Kidney (tissue), 14 donors: ENCODE data around the gene CHMP4B. TPM values are rescaled to one million over a fixed set of nuclear protein-coding genes. Genes with fewer than 3 reads are reported as not detected.

Source experiments
- DNase-seq, 5 donors: peaks; one replicate each; pipeline ENCODE4 v3.0.0-alpha.2; 2013 to 2020
- FAIRE-seq: peaks from 2 replicates; lab custom pipeline; 2012; peaks lifted over from hg19 to GRCh38; lab: Jason Lieb, UNC
- H3K27ac ChIP-seq, 2 donors: one replicate each; pipeline ENCODE4 v1.7.0; 2013; ENCODE audit warnings: low read depth in 2 of 2, low read length in 2 of 2, inconsistent platforms in 1 of 2
- H3K27me3 ChIP-seq: one replicate; pipeline ENCODE4 v1.7.1; 2013; ENCODE audit warnings: low read length, inconsistent platforms; ENCODE audit not compliant: control insufficient read depth, insufficient read depth
- H3K36me3 ChIP-seq, 3 donors: one replicate each; pipeline versions ENCODE4 v1.7.0 to v1.7.1; 2013; ENCODE audit warnings: low read length in 3 of 3, control low read depth in 1 of 3, inconsistent platforms in 1 of 3; ENCODE audit not compliant: insufficient read depth in 3 of 3, control insufficient read depth in 2 of 3
- H3K4me1 ChIP-seq, 3 donors: one replicate each; pipeline versions ENCODE4 v1.7.0 to v1.7.1; 2013; ENCODE audit warnings: low read length in 3 of 3, inconsistent platforms in 1 of 3, low read depth in 1 of 3; ENCODE audit not compliant: control insufficient read depth in 2 of 3, insufficient read depth in 2 of 3
- H3K4me3 ChIP-seq, 3 donors: one replicate each; pipeline versions ENCODE4 v1.7.0 to v1.8.1; 2013; ENCODE audit warnings: low read length in 3 of 3, control low read depth in 1 of 3, inconsistent platforms in 1 of 3
- H3K9ac ChIP-seq, 3 donors: one replicate each; pipeline versions ENCODE4 v1.7.0 to v1.7.1; 2013; ENCODE audit warnings: low read length in 3 of 3, control low read depth in 1 of 3, inconsistent platforms in 1 of 3
- H3K9me3 ChIP-seq, 3 donors: one replicate each; pipeline versions ENCODE4 v1.7.0 to v1.7.1; 2013; ENCODE audit warnings: low read length in 3 of 3, control low read depth in 1 of 3, inconsistent platforms in 1 of 3; ENCODE audit not compliant: control insufficient read depth in 2 of 3, insufficient read depth in 1 of 3
- intact Hi-C: fragments of 100-400 bp; cut with DNase I; formaldehyde crosslinking; loops from one replicate; pipeline ENCODE4 v1.11.1; 2022
- polyA plus RNA-seq: library from polyadenylated mRNA; stranded (reverse); fragments of 350-450 nt; fragmentation: Illumina TruSeq; extraction: RNeasy Lipid Tissue Mini Kit (QIAGEN cat#74804); gene quantifications from one replicate; pipeline ENCODE4 v1.2.3, GENCODE V29; 2014; ENCODE audit warnings: low read depth, low replicate concordance; ENCODE audit not compliant: insufficient read depth
- total RNA-seq: library from RNA; stranded (reverse); fragmentation: NEBNext Ultra II Directional; extraction: Animal tissue kit (Norgen Biotek cat#: 25700); gene quantifications from one replicate; pipeline ENCODE4 v1.2.1, GENCODE V29; 2021
- TF ChIP-seq, protein P1 (sequence below): IDR thresholded peaks from 3 replicates; pipeline ENCODE4 v1.5.1; 2012; ENCODE audit warnings: mild to moderate bottlenecking, moderate library complexity, borderline replicate concordance; ENCODE audit not compliant: insufficient read depth; ENCODE audit errors: extremely low read depth
- donor health status: control.
- donor health status: control.
- donor health status: control.
- donor health status: control.
- donor health status: control.
- donor health status: DM: yes; HTN: yes; CAD: no.
- donor health status: Normal renal cell carcinoma (clear cell type).

Gene CHMP4B
- total and polyA plus RNA-seq, 2 donors from 2014 or later, result 104 to 137 TPM

GRCh38 chr20:33836277-33836676 is 25.1 kb downstream of the CHMP4B start:
- Histone ChIP-seq H3K27ac (no peak overlapping the region), H3K27me3 (no peaks in the 10 kb centered on the region), H3K9ac (no peak overlapping the region), H3K4me1 (peaks cover 3 to 28% (median 24%) of the 10 kb centered on the region in 3 donors), H3K4me3 (no peak overlapping the region), H3K36me3 (no peaks in the 10 kb centered on the region), H3K9me3 (no peaks in the 10 kb centered on the region)
- TF ChIP-seq, protein P1, sequence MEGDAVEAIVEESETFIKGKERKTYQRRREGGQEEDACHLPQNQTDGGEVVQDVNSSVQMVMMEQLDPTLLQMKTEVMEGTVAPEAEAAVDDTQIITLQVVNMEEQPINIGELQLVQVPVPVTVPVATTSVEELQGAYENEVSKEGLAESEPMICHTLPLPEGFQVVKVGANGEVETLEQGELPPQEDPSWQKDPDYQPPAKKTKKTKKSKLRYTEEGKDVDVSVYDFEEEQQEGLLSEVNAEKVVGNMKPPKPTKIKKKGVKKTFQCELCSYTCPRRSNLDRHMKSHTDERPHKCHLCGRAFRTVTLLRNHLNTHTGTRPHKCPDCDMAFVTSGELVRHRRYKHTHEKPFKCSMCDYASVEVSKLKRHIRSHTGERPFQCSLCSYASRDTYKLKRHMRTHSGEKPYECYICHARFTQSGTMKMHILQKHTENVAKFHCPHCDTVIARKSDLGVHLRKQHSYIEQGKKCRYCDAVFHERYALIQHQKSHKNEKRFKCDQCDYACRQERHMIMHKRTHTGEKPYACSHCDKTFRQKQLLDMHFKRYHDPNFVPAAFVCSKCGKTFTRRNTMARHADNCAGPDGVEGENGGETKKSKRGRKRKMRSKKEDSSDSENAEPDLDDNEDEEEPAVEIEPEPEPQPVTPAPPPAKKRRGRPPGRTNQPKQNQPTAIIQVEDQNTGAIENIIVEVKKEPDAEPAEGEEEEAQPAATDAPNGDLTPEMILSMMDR, result no peak
- DNase-seq (no peak), FAIRE-seq (no peak)
- intact Hi-C loops, result no loop called here

DNA sequence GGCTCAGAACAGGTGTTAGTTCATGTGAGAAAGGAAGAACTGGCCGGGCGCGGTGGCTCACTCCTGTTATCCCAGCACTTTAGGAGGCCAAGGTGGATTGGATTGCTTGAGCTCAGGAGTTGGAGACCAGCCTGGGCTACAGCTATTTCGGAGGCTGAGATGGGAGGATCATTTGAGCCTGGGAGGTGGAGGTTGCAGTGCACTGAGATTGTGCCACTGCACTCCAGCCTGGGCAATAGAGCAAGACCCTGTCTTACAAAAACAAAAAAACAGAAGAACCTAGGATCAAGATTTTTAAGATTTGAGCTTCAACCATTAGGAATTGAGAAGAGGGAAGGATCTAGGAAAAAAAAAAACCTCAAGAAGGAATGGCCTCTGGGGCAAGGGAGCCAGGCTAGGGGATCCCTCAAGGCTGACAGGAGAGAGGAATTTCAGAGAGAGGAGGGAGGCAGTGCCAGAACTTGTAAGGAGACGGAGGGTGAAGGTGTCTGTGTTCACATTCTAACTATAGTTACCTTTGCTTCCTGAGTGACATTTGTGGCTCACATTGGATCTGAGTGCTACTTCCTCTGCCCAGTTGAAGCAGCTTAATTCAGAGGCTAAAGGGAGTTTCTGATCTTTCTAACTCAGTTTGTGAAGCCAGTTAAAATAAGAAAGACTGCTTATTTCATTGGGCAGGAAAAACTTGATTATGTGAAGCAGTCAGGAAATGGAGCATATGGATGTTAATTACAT is 26.1 kb downstream of the CHMP4B start:
- DNase-seq, result no peak
- Histone ChIP-seq H3K4me1 (peaks cover 0 to 25% (median 19%) of the 10 kb centered on the region in 3 donors), H3K27ac (no peak overlapping the region), H3K27me3 (no peaks in the 10 kb centered on the region), H3K9me3 (no peaks in the 10 kb centered on the region), H3K9ac (no peak overlapping the region), H3K36me3 (no peaks in the 10 kb centered on the region), H3K4me3 (no peak overlapping the region)
- no peak for FAIRE-seq
- TF ChIP-seq, protein P1, result no peak
- intact Hi-C loops, result no loop called here

GRCh38 chr20:33838035-33838864 is 27.1 kb downstream of the CHMP4B start:
- TF ChIP-seq, protein P1, result no peak
- peaks cover 0 to 25% (median 20%) of the 10 kb centered on the region in 3 donors for H3K4me1 ChIP-seq
- H3K27me3 ChIP-seq, result no peaks in the 10 kb centered on the region
- intact Hi-C loops, result no loop called here
- H3K4me3 ChIP-seq, result no peak overlapping the region
- DNase-seq (no peak), FAIRE-seq (no peak)
- no peaks in the 10 kb centered on the region for H3K36me3 ChIP-seq
- H3K27ac ChIP-seq, result no peak overlapping the region
- no peak overlapping the region for H3K9ac ChIP-seq
- H3K9me3 ChIP-seq, result no peaks in the 10 kb centered on the region
